HEK293T (cell line): Measurements from ENCODE around the gene KCNQ1.

Experiments
- CTCF ChIA-PET: fragments of 350-600 bp; formaldehyde crosslinking; extraction: SDS; loops from one replicate; lab custom pipeline; 2021; ENCODE audit warnings: antibody characterized with exemption, inconsistent platforms; lab: Yijun Ruan, JAX
- POLR2A ChIA-PET: fragments of 350-600 bp; formaldehyde crosslinking; extraction: SDS; loops from one replicate; lab custom pipeline; 2020; ENCODE audit warnings: antibody characterized with exemption, inconsistent platforms; lab: Yijun Ruan, JAX
- DNase-seq: peaks from one replicate; pipeline ENCODE4 v3.0.0; 2012; ENCODE audit warnings: mixed read lengths; ENCODE audit errors: extremely low spot score
- ARNT ChIP-seq: fragments of 450-650 bp; IDR thresholded peaks from 2 replicates; pipeline ENCODE4 v1.6.1; 2017; ENCODE audit warnings: mild to moderate bottlenecking
- BHLHE40 ChIP-seq: fragments of 450-650 bp; IDR thresholded peaks from 2 replicates; pipeline ENCODE4 v1.6.1; 2016; ENCODE audit warnings: mild to moderate bottlenecking, moderate library complexity, borderline replicate concordance
- CTBP1 ChIP-seq: fragments of 450-650 bp; IDR thresholded peaks from 2 replicates; pipeline ENCODE4 v1.6.1; 2016; ENCODE audit warnings: borderline replicate concordance
- ELF4 ChIP-seq: fragments of 450-650 bp; IDR thresholded peaks from 2 replicates; pipeline ENCODE4 v1.6.1; 2017; ENCODE audit warnings: antibody characterized with exemption
- FOXA1 ChIP-seq: fragments of 450-650 bp; IDR thresholded peaks from 2 replicates; pipeline ENCODE4 v1.6.1; 2016; ENCODE audit warnings: mild to moderate bottlenecking
- FOXK2 ChIP-seq: fragments of 450-650 bp; IDR thresholded peaks from 2 replicates; pipeline ENCODE4 v1.6.1; 2016; ENCODE audit warnings: mild to moderate bottlenecking
- FOXM1 ChIP-seq: fragments of 450-650 bp; IDR thresholded peaks from 2 replicates; pipeline ENCODE4 v1.6.1; 2017; ENCODE audit warnings: mild to moderate bottlenecking, borderline replicate concordance
- HDGF ChIP-seq: fragments of 450-650 bp; IDR thresholded peaks from 2 replicates; pipeline ENCODE4 v1.6.1; 2017; ENCODE audit warnings: antibody characterized with exemption, borderline replicate concordance
- L3MBTL2 ChIP-seq: fragments of 450-650 bp; conservative IDR thresholded peaks from 2 replicates; pipeline ENCODE4 v1.6.1; 2016; ENCODE audit warnings: mild to moderate bottlenecking
- LEF1 ChIP-seq: fragments of 450-650 bp; IDR thresholded peaks from 2 replicates; pipeline ENCODE4 v1.6.1; 2017; ENCODE audit warnings: mild to moderate bottlenecking, borderline replicate concordance
- NFRKB ChIP-seq: fragments of 450-650 bp; IDR thresholded peaks from 2 replicates; pipeline ENCODE4 v1.6.1; 2016; ENCODE audit warnings: mild to moderate bottlenecking, moderate library complexity
- SP1 ChIP-seq: fragments of 450-650 bp; IDR thresholded peaks from 2 replicates; pipeline ENCODE4 v1.6.1; 2017
- SUZ12 ChIP-seq: fragments of 450-650 bp; IDR thresholded peaks from 2 replicates; pipeline ENCODE4 v1.6.1; 2016; ENCODE audit warnings: mild to moderate bottlenecking
- TARDBP ChIP-seq: fragments of 450-650 bp; IDR thresholded peaks from 2 replicates; pipeline ENCODE4 v1.6.1; 2016
- ZNF384 ChIP-seq: fragments of 450-650 bp; IDR thresholded peaks from 2 replicates; pipeline ENCODE4 v1.6.1; 2016
- TF ChIP-seq, protein P1 (sequence below): fragments of 450-650 bp; IDR thresholded peaks from 2 replicates; pipeline ENCODE4 v1.6.1; 2016

Gene KCNQ1

DNA sequence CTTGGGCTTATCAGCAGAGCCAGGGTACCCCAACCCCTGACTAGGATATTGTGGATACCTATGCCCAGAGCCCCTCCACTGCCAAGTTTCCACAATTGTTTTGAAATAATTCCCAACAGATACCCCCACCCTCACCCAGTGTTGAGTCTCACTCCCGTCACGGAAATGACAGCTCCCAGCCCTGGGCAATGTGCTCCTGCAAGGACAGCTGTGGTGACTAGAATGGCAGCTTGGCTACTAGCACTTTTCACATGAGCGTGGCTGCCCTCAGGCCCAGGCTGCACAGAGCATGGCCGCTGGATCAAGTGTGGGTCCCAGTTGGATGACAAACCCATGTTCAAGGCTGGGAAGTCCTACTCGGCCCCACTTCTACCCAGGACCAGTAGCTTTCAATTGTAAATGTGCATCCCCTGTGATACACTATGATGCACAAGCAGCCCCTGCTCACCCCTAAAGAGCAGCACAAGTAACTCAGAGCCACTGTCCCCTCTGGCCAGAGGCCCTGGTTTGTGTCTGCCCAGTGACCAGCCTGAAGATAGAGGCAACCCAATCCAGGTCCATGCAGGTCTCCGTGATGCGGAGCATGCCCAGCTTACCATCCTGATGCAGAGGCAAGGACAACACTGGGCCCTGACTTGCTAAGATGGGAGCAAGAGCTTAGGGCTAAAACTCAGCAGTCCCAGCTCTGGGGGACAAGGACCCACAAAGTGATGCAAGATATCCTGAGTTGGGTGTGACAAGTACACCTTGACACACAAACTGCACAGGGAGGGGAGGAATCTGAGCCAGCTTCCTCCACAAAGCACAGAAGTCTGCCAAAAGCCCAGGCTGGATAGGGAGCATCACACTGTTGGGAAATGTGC is 241.8 kb downstream of the KCNQ1 start:
- TF ChIP-seq FOXK2 (no peak), ARNT (no peak), HDGF (no peak), L3MBTL2 (no peak), CTBP1 (no peak), ZNF384 (no peak), NFRKB (no peak), FOXM1 (no peak), TARDBP (no peak), SP1 (no peak), SUZ12 (no peak), BHLHE40 (no peak), LEF1 (no peak), ELF4 (no peak)
- TF ChIP-seq, protein P1, sequence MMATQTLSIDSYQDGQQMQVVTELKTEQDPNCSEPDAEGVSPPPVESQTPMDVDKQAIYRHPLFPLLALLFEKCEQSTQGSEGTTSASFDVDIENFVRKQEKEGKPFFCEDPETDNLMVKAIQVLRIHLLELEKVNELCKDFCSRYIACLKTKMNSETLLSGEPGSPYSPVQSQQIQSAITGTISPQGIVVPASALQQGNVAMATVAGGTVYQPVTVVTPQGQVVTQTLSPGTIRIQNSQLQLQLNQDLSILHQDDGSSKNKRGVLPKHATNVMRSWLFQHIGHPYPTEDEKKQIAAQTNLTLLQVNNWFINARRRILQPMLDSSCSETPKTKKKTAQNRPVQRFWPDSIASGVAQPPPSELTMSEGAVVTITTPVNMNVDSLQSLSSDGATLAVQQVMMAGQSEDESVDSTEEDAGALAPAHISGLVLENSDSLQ = no peak
- no peak for DNase-seq
- ChIA-PET CTCF (no interaction called here), POLR2A (no interaction called here)

GRCh38 chr11:2687223-2687530 is 242.4 kb downstream of the KCNQ1 start:
- DNase-seq = no peak
- POLR2A ChIA-PET = no interaction called here
- no peak for TF ChIP-seq ARNT
- TF ChIP-seq SUZ12 = no peak
- TF ChIP-seq, protein P1 = no peak
- TF ChIP-seq FOXK2 = no peak
- TF ChIP-seq FOXM1 = no peak
- no peak for TF ChIP-seq LEF1
- TF ChIP-seq ELF4 = no peak
- no peak for TF ChIP-seq ZNF384
- TF ChIP-seq NFRKB = no peak
- TF ChIP-seq L3MBTL2 = no peak
- TF ChIP-seq CTBP1 = no peak
- no peak for TF ChIP-seq SP1
- TF ChIP-seq FOXA1 = no peak
- TF ChIP-seq BHLHE40 = no peak
- no peak for TF ChIP-seq HDGF
- TF ChIP-seq TARDBP = no peak
- CTCF ChIA-PET = no interaction called here

GRCh38 chr11:2687782-2688191 is 243.0 kb downstream of the KCNQ1 start:
- ChIA-PET CTCF (interaction anchor here (0.7 kb wide), 1 partner anchor 204 kb away, joined by 3 read pairs; no protein-coding TSS in a partner anchor), POLR2A (no interaction called here)
- TF ChIP-seq ZNF384 = no peak
- no peak for DNase-seq

GRCh38 chr11:2688381-2689231 is 243.8 kb downstream of the KCNQ1 start:
- CTCF ChIA-PET = no interaction called here
- TF ChIP-seq FOXA1 = no peak
- TF ChIP-seq FOXM1 = no peak
- no peak for TF ChIP-seq SP1
- no peak for TF ChIP-seq SUZ12
- TF ChIP-seq HDGF = no peak
- no peak for TF ChIP-seq NFRKB
- no peak for TF ChIP-seq ELF4
- TF ChIP-seq ZNF384 = no peak
- TF ChIP-seq CTBP1 = no peak
- TF ChIP-seq ARNT = no peak
- no peak for TF ChIP-seq LEF1
- TF ChIP-seq BHLHE40 = no peak
- TF ChIP-seq FOXK2 = no peak
- no peak for TF ChIP-seq L3MBTL2
- no peak for TF ChIP-seq TARDBP
- TF ChIP-seq, protein P1 = no peak
- POLR2A ChIA-PET = no interaction called here
- no peak for DNase-seq

GRCh38 chr11:2689651-2690575 is 245.1 kb downstream of the KCNQ1 start:
- DNase-seq = no peak
- ChIA-PET POLR2A (no interaction called here), CTCF (no interaction called here)
- TF ChIP-seq SP1 = no peak
- no peak for TF ChIP-seq CTBP1
- TF ChIP-seq TARDBP = no peak
- no peak for TF ChIP-seq ELF4
- TF ChIP-seq LEF1 = no peak
- no peak for TF ChIP-seq L3MBTL2
- TF ChIP-seq, protein P1 = no peak
- TF ChIP-seq FOXA1 = no peak
- no peak for TF ChIP-seq ARNT
- TF ChIP-seq FOXM1 = no peak
